K562 (cell line): ENCODE results near the gene CBX4. TPM values are rescaled to one million over a fixed set of nuclear protein-coding genes. Genes with fewer than 3 reads are reported as not detected.

Source experiments
- ARID3A ChIP-seq: IDR thresholded peaks from 2 replicates; pipeline ENCODE4 v1.6.1; 2012; ENCODE audit warnings: low read depth, low read length, improper control_type of control experiment, borderline replicate concordance
- CBX5 ChIP-seq: IDR thresholded peaks from 2 replicates; pipeline ENCODE4 v1.6.1; 2014; ENCODE audit warnings: low read depth, borderline replicate concordance
- CCAR2 ChIP-seq: fragments of 200-400 bp; formaldehyde crosslinking; IDR thresholded peaks from 2 replicates; pipeline ENCODE4 v1.6.1; 2017; ENCODE audit warnings: mild to moderate bottlenecking, low read depth, low read length
- CCNT2 ChIP-seq: IDR thresholded peaks from 2 replicates; pipeline ENCODE4 v1.6.1; 2011; ENCODE audit warnings: borderline replicate concordance, low read depth, mild to moderate bottlenecking, moderate library complexity, mixed read lengths, low read length; ENCODE audit not compliant: insufficient read length; ENCODE audit errors: extremely low read depth
- CTCF ChIP-seq, 3 experiments: IDR thresholded peaks in 2 of 3; conservative IDR thresholded peaks in 1 of 3; 2 replicates each; pipeline ENCODE4 v1.5.1; 2011 to 2012; ENCODE audit warnings: low read length in 3 of 3, mild to moderate bottlenecking in 3 of 3, control low read depth in 2 of 3, improper control_type of control experiment in 1 of 3, inconsistent platforms in 1 of 3, low read depth in 1 of 3, mixed read lengths in 1 of 3, moderate library complexity in 1 of 3; ENCODE audit not compliant: insufficient read depth in 2 of 3
- FUS ChIP-seq: fragments of 200-400 bp; formaldehyde crosslinking; optimal IDR thresholded peaks from 2 replicates; pipeline ENCODE3; 2017; ENCODE audit warnings: low read depth, low read length
- KLF10 ChIP-seq: fragments of 250-450 bp; sonication (Bioruptor Pico); IDR thresholded peaks from 2 replicates; pipeline ENCODE4 v1.6.1; 2021; ENCODE audit warnings: matching md5 sums
- L3MBTL2 ChIP-seq: fragments of 450-650 bp; IDR thresholded peaks from 2 replicates; pipeline ENCODE4 v1.6.1; 2016; ENCODE audit warnings: mild to moderate bottlenecking, moderate library complexity
- MAX ChIP-seq: sonication (generic); formaldehyde crosslinking; IDR thresholded peaks from 2 replicates; pipeline ENCODE4 v1.9.0; 2022; ENCODE audit warnings: mild to moderate bottlenecking, missing genetic modification reagents
- PURB ChIP-seq: sonication (generic); formaldehyde crosslinking; IDR thresholded peaks from 2 replicates; pipeline ENCODE4 v1.9.0; 2021; ENCODE audit warnings: low read depth, mild to moderate bottlenecking, missing genetic modification reagents
- SMAD1 ChIP-seq: fragments of 150-350 bp; IDR thresholded peaks from 2 replicates; pipeline ENCODE4 v1.6.1; 2014; ENCODE audit warnings: low read length, low read depth; ENCODE audit not compliant: partially characterized antibody
- ZBTB11 ChIP-seq, 3 experiments: fragments of 200-800 bp in 1 of 3; fragments of 250-450 bp in 1 of 3; fragments of 450-650 bp in 1 of 3; sonication (Bioruptor Pico) in 1 of 3; sonication (Bioruptor generic) in 1 of 3; formaldehyde crosslinking in 1 of 3; IDR thresholded peaks; 2 replicates each; pipeline versions ENCODE4 v1.6.1 to v1.8.0; 2016 to 2022; ENCODE audit warnings: mild to moderate bottlenecking in 2 of 3, missing genetic modification characterization in 2 of 3, missing compliant biosample characterization in 1 of 3, moderate library complexity in 1 of 3
- ZBTB33 ChIP-seq: sonication (generic); formaldehyde crosslinking; IDR thresholded peaks from 2 replicates; pipeline ENCODE4 v1.8.1; 2023; ENCODE audit warnings: mild to moderate bottlenecking, missing genetic modification reagents
- ZNF3 ChIP-seq: fragments of 250-450 bp; sonication (Bioruptor Pico); IDR thresholded peaks from 2 replicates; pipeline ENCODE4 v1.5.0; 2021; ENCODE audit warnings: mild to moderate bottlenecking, moderate library complexity
- ZNF511 ChIP-seq: sonication (generic); formaldehyde crosslinking; IDR thresholded peaks from 2 replicates; pipeline ENCODE4 v1.8.0; 2022; ENCODE audit warnings: mild to moderate bottlenecking, missing genetic modification reagents
- polyA plus RNA-seq, 8 experiments: library from polyadenylated mRNA; depleted of rRNA in 4 of 8; stranded (reverse) in 5 of 8; unstranded in 3 of 8; fragments of >200 nt; fragmentation: Nextera tagmentation in 2 of 8; fragmentation: Illumina TruSeq in 1 of 8; extraction: Ambion mirVana in 2 of 8; extraction: Trizol in 1 of 8; gene quantifications; 2 replicates each; pipeline versions ENCODE4 v1.2.1 to v1.2.3, GENCODE V29; 2011 to 2014; ENCODE audit warnings: inconsistent platforms in 1 of 8, missing spikeins in 1 of 8
- total RNA-seq, 7 experiments: library from RNA; depleted of rRNA in 6 of 7; stranded (reverse); fragments of >200 nt in 6 of 7; fragmentation: Illumina TruSeq in 2 of 7; extraction: Trizol in 2 of 7; gene quantifications; 2 replicates each; pipeline versions ENCODE4 v1.2.1 to v1.2.3, GENCODE V29; 2011 to 2021; ENCODE audit warnings: low replicate concordance in 1 of 7

CBX4 gene
- total and polyA plus RNA-seq, 9 of the 15 experiments (the other 6 are each of a cell fraction or from before 2014, with no cell fraction given) = 0.98 to 50.5 (median 10.0) TPM

- TF ChIP-seq ARID3A = no peak
- TF ChIP-seq ZBTB33 (CRISPR knock-in tag) = peak; percentile 38; the same call in 1 of the 2 replicates
- TF ChIP-seq FUS = no peak
- no peak for TF ChIP-seq CTCF (IDR thresholded peaks at IDR 0.05 in 2 of 3, conservative IDR thresholded peaks at IDR 0.05 in 1 of 3; ENCODE audit: insufficient read depth in 2 of 3, low read depth in 1 of 3, low read length in 3 of 3)
- TF ChIP-seq L3MBTL2 = peak; percentile 56
- no peak for TF ChIP-seq SMAD1
- TF ChIP-seq CCAR2 = no peak
- TF ChIP-seq KLF10 (CRISPR knock-in tag) = no peak
- TF ChIP-seq ZNF3 (CRISPR knock-in tag) = no peak
- peak; percentile 77 for TF ChIP-seq MAX (CRISPR knock-in tag)
- no peak for TF ChIP-seq PURB (CRISPR knock-in tag)
- no peak for TF ChIP-seq CBX5
- peak; percentile 62 for TF ChIP-seq CCNT2
- TF ChIP-seq ZNF511 (CRISPR knock-in tag) = no peak
- TF ChIP-seq ZBTB11 (CRISPR knock-in tag; IDR thresholded peaks at IDR 0.05) = peak in 1 of 3 experiments; percentile 33; a peak in 1 of 6 replicates
Observed at GRCh38 chr17:79813297-79814126, 25.7 kb downstream of the CBX4 start (continued).
